ENCODE results near the gene UBASH3B.

Gene UBASH3B

DNA sequence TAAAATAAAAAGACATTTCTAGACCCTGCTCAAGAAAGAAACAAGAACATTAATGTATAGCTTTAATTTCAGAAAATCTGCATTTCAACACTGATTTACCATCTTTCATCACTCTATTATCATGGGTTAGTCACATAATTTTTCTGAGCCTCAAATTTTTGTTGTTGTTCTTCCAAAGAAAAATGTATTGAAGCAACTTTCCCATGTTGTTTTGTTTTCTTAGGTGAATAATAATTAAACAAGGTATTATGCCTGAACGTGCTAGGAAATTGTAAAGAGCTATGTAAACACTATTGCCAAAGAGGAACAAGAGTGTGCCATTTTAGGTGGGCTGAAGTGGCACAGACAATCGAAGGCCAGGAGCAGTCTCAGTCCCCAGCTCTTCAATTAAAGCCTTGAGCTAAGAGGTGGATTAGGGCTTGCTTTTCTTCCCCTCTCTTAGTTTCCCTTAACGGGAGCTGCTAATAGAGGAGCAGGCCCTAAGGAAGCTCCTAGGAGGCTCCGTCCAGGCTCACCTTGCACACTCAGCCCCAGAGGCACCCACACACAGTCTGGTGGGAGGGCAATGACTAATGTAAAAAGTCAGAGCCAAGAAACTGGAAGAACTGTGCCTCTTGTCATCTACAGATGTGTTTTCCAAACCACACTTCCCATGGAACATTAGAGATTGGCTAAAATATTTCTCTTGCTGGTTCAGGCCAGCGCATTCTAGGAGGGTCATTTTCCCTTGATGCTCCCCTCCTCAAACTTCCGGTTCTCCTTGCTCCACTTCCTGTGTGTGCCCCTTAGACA lies 8.8 kb upstream of the UBASH3B start:
- DNase-seq (ENCODE audit: low read depth in 1 of 2, low spot score in 1 of 2): no peak
- no peak overlapping the region for H3K4me3 ChIP-seq (replicated peaks; ENCODE audit: insufficient read depth, low read length)
- peaks cover 6% of the 10 kb centered on the region for H3K27me3 ChIP-seq (ENCODE audit: insufficient read depth, poor library complexity, severe bottlenecking)
- no peak overlapping the region for H3K27ac ChIP-seq (replicated peaks)
- TF ChIP-seq, protein P1, sequence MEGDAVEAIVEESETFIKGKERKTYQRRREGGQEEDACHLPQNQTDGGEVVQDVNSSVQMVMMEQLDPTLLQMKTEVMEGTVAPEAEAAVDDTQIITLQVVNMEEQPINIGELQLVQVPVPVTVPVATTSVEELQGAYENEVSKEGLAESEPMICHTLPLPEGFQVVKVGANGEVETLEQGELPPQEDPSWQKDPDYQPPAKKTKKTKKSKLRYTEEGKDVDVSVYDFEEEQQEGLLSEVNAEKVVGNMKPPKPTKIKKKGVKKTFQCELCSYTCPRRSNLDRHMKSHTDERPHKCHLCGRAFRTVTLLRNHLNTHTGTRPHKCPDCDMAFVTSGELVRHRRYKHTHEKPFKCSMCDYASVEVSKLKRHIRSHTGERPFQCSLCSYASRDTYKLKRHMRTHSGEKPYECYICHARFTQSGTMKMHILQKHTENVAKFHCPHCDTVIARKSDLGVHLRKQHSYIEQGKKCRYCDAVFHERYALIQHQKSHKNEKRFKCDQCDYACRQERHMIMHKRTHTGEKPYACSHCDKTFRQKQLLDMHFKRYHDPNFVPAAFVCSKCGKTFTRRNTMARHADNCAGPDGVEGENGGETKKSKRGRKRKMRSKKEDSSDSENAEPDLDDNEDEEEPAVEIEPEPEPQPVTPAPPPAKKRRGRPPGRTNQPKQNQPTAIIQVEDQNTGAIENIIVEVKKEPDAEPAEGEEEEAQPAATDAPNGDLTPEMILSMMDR (IDR thresholded peaks at IDR 0.05; ENCODE audit: insufficient read depth, low read length): no peak
- TF ChIP-seq, protein P2, sequence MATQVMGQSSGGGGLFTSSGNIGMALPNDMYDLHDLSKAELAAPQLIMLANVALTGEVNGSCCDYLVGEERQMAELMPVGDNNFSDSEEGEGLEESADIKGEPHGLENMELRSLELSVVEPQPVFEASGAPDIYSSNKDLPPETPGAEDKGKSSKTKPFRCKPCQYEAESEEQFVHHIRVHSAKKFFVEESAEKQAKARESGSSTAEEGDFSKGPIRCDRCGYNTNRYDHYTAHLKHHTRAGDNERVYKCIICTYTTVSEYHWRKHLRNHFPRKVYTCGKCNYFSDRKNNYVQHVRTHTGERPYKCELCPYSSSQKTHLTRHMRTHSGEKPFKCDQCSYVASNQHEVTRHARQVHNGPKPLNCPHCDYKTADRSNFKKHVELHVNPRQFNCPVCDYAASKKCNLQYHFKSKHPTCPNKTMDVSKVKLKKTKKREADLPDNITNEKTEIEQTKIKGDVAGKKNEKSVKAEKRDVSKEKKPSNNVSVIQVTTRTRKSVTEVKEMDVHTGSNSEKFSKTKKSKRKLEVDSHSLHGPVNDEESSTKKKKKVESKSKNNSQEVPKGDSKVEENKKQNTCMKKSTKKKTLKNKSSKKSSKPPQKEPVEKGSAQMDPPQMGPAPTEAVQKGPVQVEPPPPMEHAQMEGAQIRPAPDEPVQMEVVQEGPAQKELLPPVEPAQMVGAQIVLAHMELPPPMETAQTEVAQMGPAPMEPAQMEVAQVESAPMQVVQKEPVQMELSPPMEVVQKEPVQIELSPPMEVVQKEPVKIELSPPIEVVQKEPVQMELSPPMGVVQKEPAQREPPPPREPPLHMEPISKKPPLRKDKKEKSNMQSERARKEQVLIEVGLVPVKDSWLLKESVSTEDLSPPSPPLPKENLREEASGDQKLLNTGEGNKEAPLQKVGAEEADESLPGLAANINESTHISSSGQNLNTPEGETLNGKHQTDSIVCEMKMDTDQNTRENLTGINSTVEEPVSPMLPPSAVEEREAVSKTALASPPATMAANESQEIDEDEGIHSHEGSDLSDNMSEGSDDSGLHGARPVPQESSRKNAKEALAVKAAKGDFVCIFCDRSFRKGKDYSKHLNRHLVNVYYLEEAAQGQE (IDR thresholded peaks at IDR 0.05; ENCODE audit: insufficient replicate concordance, low read depth): no peak
- TF ChIP-seq POLR2AphosphoS5 (IDR thresholded peaks at IDR 0.05; ENCODE audit: low read depth) (no peak), SPI1 (IDR thresholded peaks at IDR 0.05; ENCODE audit: borderline replicate concordance, low read depth) (no peak), GABPA (IDR thresholded peaks at IDR 0.05; ENCODE audit: low read depth) (no peak)

DNA sequence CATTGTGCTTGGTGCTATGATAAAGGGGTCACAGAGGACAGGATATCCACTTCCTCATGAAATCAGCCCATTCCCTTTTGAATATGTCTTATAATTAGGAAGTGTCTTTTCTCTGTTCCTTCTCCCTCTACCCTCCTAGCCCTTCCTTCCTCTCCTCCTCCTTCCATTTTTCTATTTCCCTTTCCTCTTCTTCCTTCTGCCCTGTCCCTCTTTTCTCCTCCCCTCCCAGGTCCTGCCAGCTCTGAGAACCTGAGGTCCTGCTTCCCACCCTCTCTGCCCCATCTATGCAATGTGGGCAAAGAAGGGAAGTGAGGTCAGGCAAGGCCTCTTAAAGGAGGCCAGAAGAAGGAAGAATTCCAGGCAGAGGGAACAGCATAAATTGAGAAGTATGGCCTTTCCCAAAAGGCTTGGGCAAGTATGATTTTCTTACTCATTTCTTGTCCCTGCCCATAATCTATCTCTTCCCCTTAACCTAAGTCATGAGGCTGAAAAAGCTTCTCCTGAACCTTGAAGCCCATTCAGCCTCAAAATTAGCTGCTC lies 7.7 kb upstream of the UBASH3B start:
- Histone ChIP-seq H3K27me3 (ENCODE audit: insufficient read depth, poor library complexity, severe bottlenecking) (peaks cover 7% of the 10 kb centered on the region), H3K4me3 (replicated peaks; ENCODE audit: insufficient read depth, low read length) (no peak overlapping the region), H3K27ac (replicated peaks) (no peak overlapping the region)
- no peak for DNase-seq (ENCODE audit: low read depth in 1 of 2, low spot score in 1 of 2)
- TF ChIP-seq GABPA (IDR thresholded peaks at IDR 0.05; ENCODE audit: low read depth): no peak

- no peak overlapping the region for H3K4me3 ChIP-seq (replicated peaks; ENCODE audit: insufficient read depth, low read length)
- peak in 1 of 2 experiments; percentile 44 for DNase-seq (ENCODE audit: low read depth in 1 of 2, low spot score in 1 of 2)
- TF ChIP-seq, protein P1 (IDR thresholded peaks at IDR 0.05; ENCODE audit: insufficient read depth, low read length): no peak
- no peak for TF ChIP-seq GABPA (IDR thresholded peaks at IDR 0.05; ENCODE audit: low read depth)
- no peak for TF ChIP-seq SPI1 (IDR thresholded peaks at IDR 0.05; ENCODE audit: borderline replicate concordance, low read depth)
- TF ChIP-seq, protein P2 (IDR thresholded peaks at IDR 0.05; ENCODE audit: insufficient replicate concordance, low read depth): no peak
- peak; percentile 95 for TF ChIP-seq POLR2AphosphoS5 (IDR thresholded peaks at IDR 0.05; ENCODE audit: low read depth)
- H3K27me3 ChIP-seq (ENCODE audit: insufficient read depth, poor library complexity, severe bottlenecking): peaks cover 7% of the 10 kb centered on the region
- no peak overlapping the region for H3K27ac ChIP-seq (replicated peaks)
Measured at GRCh38 chr11:122649116-122649515, 6.4 kb upstream of the UBASH3B start.

DNA sequence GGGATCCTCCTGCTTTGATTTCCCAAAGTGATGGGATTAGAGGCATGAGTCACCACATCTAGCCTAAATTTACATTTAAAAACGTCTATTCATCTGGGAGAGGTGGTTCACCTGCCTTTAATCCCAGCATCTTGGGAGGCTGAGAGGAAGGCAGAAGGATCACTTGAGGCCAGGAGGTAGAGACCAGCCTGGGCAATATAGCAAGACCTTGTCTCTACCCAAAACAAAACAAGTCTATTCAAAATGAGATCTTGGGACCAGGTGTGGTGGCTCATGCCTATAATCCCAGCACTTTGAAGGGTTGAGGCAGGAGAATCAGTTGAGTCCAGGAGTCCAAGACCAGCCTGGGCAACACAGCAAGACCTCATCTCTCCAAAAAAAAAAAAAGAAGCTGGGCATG lies 4.9 kb upstream of the UBASH3B start:
- Histone ChIP-seq H3K4me3 (replicated peaks; ENCODE audit: insufficient read depth, low read length) (no peak overlapping the region), H3K27me3 (ENCODE audit: insufficient read depth, poor library complexity, severe bottlenecking) (peaks cover 4% of the 10 kb centered on the region), H3K27ac (replicated peaks) (no peak overlapping the region)
- TF ChIP-seq POLR2AphosphoS5 (IDR thresholded peaks at IDR 0.05; ENCODE audit: low read depth) (no peak), SPI1 (IDR thresholded peaks at IDR 0.05; ENCODE audit: borderline replicate concordance, low read depth) (no peak), GABPA (IDR thresholded peaks at IDR 0.05; ENCODE audit: low read depth) (no peak)
- TF ChIP-seq, protein P2 (IDR thresholded peaks at IDR 0.05; ENCODE audit: insufficient replicate concordance, low read depth): no peak
- TF ChIP-seq, protein P1 (IDR thresholded peaks at IDR 0.05; ENCODE audit: insufficient read depth, low read length): no peak
- DNase-seq (ENCODE audit: low read depth in 1 of 2, low spot score in 1 of 2): no peak

Measured in HL-60 (cell line).